Measurements from ENCODE around the gene NCOA3. TPM values are rescaled to one million over a fixed set of nuclear protein-coding genes. Genes with fewer than 3 reads are reported as not detected.
"Not testable (repeated sequence)": the region's sequence is repeated elsewhere in the genome, so short reads cannot be mapped to it uniquely, and the experiment has no call there.

NCOA3 gene
- total RNA-seq, 2 experiments from 2014 or later: 59.9 to 65.4 TPM

DNA sequence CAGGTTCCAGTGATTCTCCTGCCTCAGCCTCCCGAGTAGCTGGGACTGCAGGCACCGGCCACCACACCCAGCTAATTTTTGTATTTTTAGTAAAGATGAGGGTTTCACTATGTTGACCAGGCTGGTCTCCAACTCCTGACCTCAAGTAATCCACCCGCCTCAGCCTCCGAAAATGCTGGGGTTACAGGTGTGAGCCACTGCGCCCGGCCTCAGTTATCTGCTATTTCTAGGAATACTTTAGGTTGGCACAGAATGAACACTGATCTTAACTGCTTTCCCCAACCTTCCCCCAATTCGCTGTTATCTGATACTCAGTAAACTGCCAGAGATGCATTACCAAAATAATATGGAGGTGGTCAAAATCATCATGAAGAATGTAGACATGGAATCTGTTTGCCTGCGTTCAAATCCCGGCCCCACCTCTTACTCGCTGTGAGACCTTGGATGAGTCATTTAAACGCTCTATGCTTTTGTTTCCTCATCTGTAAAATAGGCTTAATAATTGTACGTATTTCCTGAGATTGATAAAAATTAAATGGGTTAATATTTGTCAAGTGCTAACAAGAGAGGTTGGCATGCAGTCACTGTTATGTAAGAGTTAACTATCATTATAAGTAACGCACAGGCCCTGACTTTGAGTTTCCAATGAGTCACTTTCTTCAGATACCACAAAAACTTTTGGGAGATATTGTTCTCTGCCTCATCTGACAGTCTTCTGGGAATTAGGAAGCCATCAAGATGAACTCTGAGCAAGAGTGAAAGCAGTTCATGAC lies 44.5 kb upstream of the NCOA3 start:
- no peak overlapping the region for H3K4me3 Mint-ChIP-seq
- no peaks in the 10 kb centered on the region for H3K4me1 Mint-ChIP-seq (ENCODE audit: low read depth)
- ChIA-PET POLR2A (no interaction called here), CTCF (no interaction called here)
- Histone ChIP-seq H3K4me1 (ENCODE audit: insufficient read depth, low read length) (no peaks in the 10 kb centered on the region), H3K4me3 (ENCODE audit: low read length) (no peak overlapping the region), H3K9me3 (ENCODE audit: control insufficient read depth in 1 of 2, insufficient read depth in 1 of 2, low read length in 2 of 2) (no peaks in the 10 kb centered on the region), H3K27ac (ENCODE audit: low read depth in 1 of 2, low read length in 2 of 2) (no peak overlapping the region), H3K27me3 (ENCODE audit: control insufficient read depth in 1 of 2, insufficient read depth in 2 of 2, low read length in 2 of 2) (no peaks in the 10 kb centered on the region), H3K36me3 (ENCODE audit: insufficient read depth, low read length) (no peaks in the 10 kb centered on the region)
- no peak for TF ChIP-seq CTCF (IDR thresholded peaks at IDR 0.05)
- H3K27me3 Mint-ChIP-seq: no peaks in the 10 kb centered on the region
- H3K9me3 Mint-ChIP-seq: no peaks in the 10 kb centered on the region
- DNase-seq (no peak), ATAC-seq (ENCODE audit: poor library complexity) (no peak)
- intact Hi-C loops (cut with DNase I, micrococcal nuclease): no loop called here
- H3K27ac Mint-ChIP-seq: no peak overlapping the region
- H3K36me3 Mint-ChIP-seq (ENCODE audit: low read depth): no peaks in the 10 kb centered on the region

- intact Hi-C loops (cut with DNase I, micrococcal nuclease); ATAC-seq (ENCODE audit: poor library complexity); H3K4me1 ChIP-seq (ENCODE audit: insufficient read depth, low read length); H3K9me3 Mint-ChIP-seq; H3K27me3 ChIP-seq (ENCODE audit: control insufficient read depth in 1 of 2, insufficient read depth in 2 of 2, low read length in 2 of 2); H3K27me3 Mint-ChIP-seq; H3K4me3 Mint-ChIP-seq; DNase-seq; H3K36me3 Mint-ChIP-seq (ENCODE audit: low read depth); H3K27ac Mint-ChIP-seq; H3K9me3 ChIP-seq (ENCODE audit: control insufficient read depth in 1 of 2, insufficient read depth in 1 of 2, low read length in 2 of 2); H3K27ac ChIP-seq (ENCODE audit: low read depth in 1 of 2, low read length in 2 of 2); POLR2A ChIA-PET; H3K4me3 ChIP-seq (ENCODE audit: low read length); H3K36me3 ChIP-seq (ENCODE audit: insufficient read depth, low read length); H3K4me1 Mint-ChIP-seq (ENCODE audit: low read depth): not testable (repeated sequence)
- CTCF ChIA-PET: interaction anchor here (0.6 kb wide), 1 partner anchor 55 kb away, joined by 3 read pairs; no protein-coding TSS in a partner anchor
Measured at GRCh38 chr20:47458280-47459050, 43.2 kb upstream of the NCOA3 start.

- Histone ChIP-seq H3K27me3 (ENCODE audit: control insufficient read depth in 1 of 2, insufficient read depth in 2 of 2, low read length in 2 of 2) (no peaks in the 10 kb centered on the region), H3K4me1 (ENCODE audit: insufficient read depth, low read length) (no peaks in the 10 kb centered on the region), H3K36me3 (ENCODE audit: insufficient read depth, low read length) (no peaks in the 10 kb centered on the region), H3K27ac (ENCODE audit: low read depth in 1 of 2, low read length in 2 of 2) (no peak overlapping the region), H3K4me3 (ENCODE audit: low read length) (no peak overlapping the region), H3K9me3 (ENCODE audit: control insufficient read depth in 1 of 2, insufficient read depth in 1 of 2, low read length in 2 of 2) (no peaks in the 10 kb centered on the region)
- Mint-ChIP-seq H3K4me1 (ENCODE audit: low read depth) (no peaks in the 10 kb centered on the region), H3K27me3 (no peaks in the 10 kb centered on the region), H3K4me3 (no peak overlapping the region), H3K27ac (no peak overlapping the region), H3K9me3 (no peaks in the 10 kb centered on the region), H3K36me3 (ENCODE audit: low read depth) (no peaks in the 10 kb centered on the region)
- ChIA-PET POLR2A (no interaction called here), CTCF (interaction anchor here (0.6 kb wide), 1 partner anchor 54 kb away, joined by 3 read pairs; no protein-coding TSS in a partner anchor)
- ATAC-seq (ENCODE audit: poor library complexity) (no peak), DNase-seq (no peak)
- no peak for TF ChIP-seq CTCF (IDR thresholded peaks at IDR 0.05)
- intact Hi-C loops (cut with DNase I, micrococcal nuclease): no loop called here
Measured at GRCh38 chr20:47459344-47460073, 42.2 kb upstream of the NCOA3 start.

DNA sequence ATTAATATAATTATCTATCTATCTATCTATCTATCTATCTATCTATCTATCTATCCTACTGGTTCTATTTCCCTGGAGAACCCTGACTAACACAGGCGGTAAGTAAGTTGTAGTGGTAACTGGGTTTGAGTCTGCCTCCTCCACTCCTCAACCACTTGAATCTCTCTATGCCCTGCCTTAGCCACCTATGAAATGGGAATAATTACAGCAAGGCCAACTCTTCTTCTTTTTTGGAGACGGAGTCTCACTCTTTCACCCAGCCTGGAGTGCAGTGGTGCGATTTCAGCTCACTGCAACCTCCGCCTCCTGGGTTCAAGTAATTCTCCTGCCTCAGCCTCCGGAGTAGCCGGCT lies 41.0 kb upstream of the NCOA3 start:
- CTCF ChIA-PET; H3K27ac Mint-ChIP-seq; intact Hi-C loops (cut with DNase I, micrococcal nuclease); H3K4me3 Mint-ChIP-seq; H3K36me3 Mint-ChIP-seq (ENCODE audit: low read depth); H3K9me3 ChIP-seq (ENCODE audit: control insufficient read depth in 1 of 2, insufficient read depth in 1 of 2, low read length in 2 of 2); H3K4me1 Mint-ChIP-seq (ENCODE audit: low read depth); H3K9me3 Mint-ChIP-seq; DNase-seq; H3K27me3 Mint-ChIP-seq; POLR2A ChIA-PET; H3K27me3 ChIP-seq (ENCODE audit: control insufficient read depth in 1 of 2, insufficient read depth in 2 of 2, low read length in 2 of 2); ATAC-seq (ENCODE audit: poor library complexity); H3K4me3 ChIP-seq (ENCODE audit: low read length); H3K36me3 ChIP-seq (ENCODE audit: insufficient read depth, low read length); H3K27ac ChIP-seq (ENCODE audit: low read depth in 1 of 2, low read length in 2 of 2); H3K4me1 ChIP-seq (ENCODE audit: insufficient read depth, low read length): not testable (repeated sequence)

All from CD4-positive, alpha-beta T cell (primary cell).